ENCODE data around the gene ZSWIM2.
"Not testable (repeated sequence)": the region's sequence is repeated elsewhere in the genome, so short reads cannot be mapped to it uniquely, and the experiment has no call there.

Gene ZSWIM2

DNA sequence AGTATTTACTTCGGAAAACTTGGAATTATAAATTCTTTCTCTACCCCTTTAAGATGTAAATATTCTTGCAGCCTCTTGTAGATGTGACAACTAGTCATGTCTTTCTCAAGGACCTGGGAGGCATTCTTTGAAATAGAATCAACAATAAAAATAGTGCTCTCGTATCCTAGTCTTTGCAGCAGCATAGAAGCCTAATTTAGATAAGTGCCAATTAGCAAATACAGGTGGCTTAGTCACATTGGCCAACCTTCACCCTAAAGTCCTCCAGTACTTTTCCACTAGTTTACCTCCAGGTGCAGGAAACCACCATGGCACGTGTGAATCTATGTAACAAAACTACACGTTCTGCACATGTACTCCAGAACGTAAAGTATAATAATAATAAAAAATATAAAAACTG is 3.5 kb upstream of the ZSWIM2 start:
- H3K9ac ChIP-seq (ENCODE audit: low read depth in 1 of 2, low read length in 2 of 2): no peak overlapping the region
- H3K9me3 ChIP-seq (ENCODE audit: control insufficient read depth in 1 of 2, low read length in 2 of 2): no peaks in the 10 kb centered on the region
- no peak overlapping the region for H3K4me3 ChIP-seq (ENCODE audit: low read depth in 1 of 2, low read length in 2 of 2)
- H3K36me3 ChIP-seq (ENCODE audit: control insufficient read depth in 1 of 2, insufficient read depth in 2 of 2, low read length in 2 of 2): no peaks in the 10 kb centered on the region
- H3K4me1 ChIP-seq (ENCODE audit: control insufficient read depth in 1 of 2, insufficient read depth in 2 of 2, low read length in 2 of 2): no peaks in the 10 kb centered on the region
- H3K27ac ChIP-seq (ENCODE audit: low read depth, low read length): no peak overlapping the region
- H3K27me3 ChIP-seq (ENCODE audit: control insufficient read depth in 1 of 2, insufficient read depth in 2 of 2, low read length in 2 of 2): peaks cover 0 to 3% of the 10 kb centered on the region in 2 donors

GRCh38 chr2:186842373-186842772 is 6.6 kb downstream of the ZSWIM2 start:
- Histone ChIP-seq H3K4me1 (ENCODE audit: control insufficient read depth in 1 of 2, insufficient read depth in 2 of 2, low read length in 2 of 2) (no peaks in the 10 kb centered on the region), H3K36me3 (ENCODE audit: control insufficient read depth in 1 of 2, insufficient read depth in 2 of 2, low read length in 2 of 2) (no peaks in the 10 kb centered on the region), H3K27ac (ENCODE audit: low read depth, low read length) (no peak overlapping the region), H3K9me3 (ENCODE audit: control insufficient read depth in 1 of 2, low read length in 2 of 2) (no peaks in the 10 kb centered on the region), H3K9ac (ENCODE audit: low read depth in 1 of 2, low read length in 2 of 2) (no peak overlapping the region), H3K27me3 (ENCODE audit: control insufficient read depth in 1 of 2, insufficient read depth in 2 of 2, low read length in 2 of 2) (no peaks in the 10 kb centered on the region), H3K4me3 (ENCODE audit: low read depth in 1 of 2, low read length in 2 of 2) (no peak overlapping the region)

- H3K9me3 ChIP-seq (ENCODE audit: control insufficient read depth in 1 of 2, low read length in 2 of 2): no peaks in the 10 kb centered on the region
- H3K9ac ChIP-seq (ENCODE audit: low read depth in 1 of 2, low read length in 2 of 2): no peak overlapping the region
- no peak overlapping the region for H3K27ac ChIP-seq (ENCODE audit: low read depth, low read length)
- H3K4me3 ChIP-seq (ENCODE audit: low read depth in 1 of 2, low read length in 2 of 2): no peak overlapping the region
- no peaks in the 10 kb centered on the region for H3K4me1 ChIP-seq (ENCODE audit: control insufficient read depth in 1 of 2, insufficient read depth in 2 of 2, low read length in 2 of 2)
- no peaks in the 10 kb centered on the region for H3K36me3 ChIP-seq (ENCODE audit: control insufficient read depth in 1 of 2, insufficient read depth in 2 of 2, low read length in 2 of 2)
- no peaks in the 10 kb centered on the region for H3K27me3 ChIP-seq (ENCODE audit: control insufficient read depth in 1 of 2, insufficient read depth in 2 of 2, low read length in 2 of 2)
These were observed 7.0 kb downstream of the ZSWIM2 start for GRCh38 chr2:186841940-186842339.

GRCh38 chr2:186835628-186836027 is 13.3 kb downstream of the ZSWIM2 start:
- no peak overlapping the region for H3K27ac ChIP-seq (ENCODE audit: low read depth, low read length)
- no peak overlapping the region for H3K9ac ChIP-seq (ENCODE audit: low read depth in 1 of 2, low read length in 2 of 2)
- no peaks in the 10 kb centered on the region for H3K27me3 ChIP-seq (ENCODE audit: control insufficient read depth in 1 of 2, insufficient read depth in 2 of 2, low read length in 2 of 2)
- H3K36me3 ChIP-seq (ENCODE audit: control insufficient read depth in 1 of 2, insufficient read depth in 2 of 2, low read length in 2 of 2): no peaks in the 10 kb centered on the region
- H3K9me3 ChIP-seq (ENCODE audit: control insufficient read depth in 1 of 2, low read length in 2 of 2): no peaks in the 10 kb centered on the region
- no peak overlapping the region for H3K4me3 ChIP-seq (ENCODE audit: low read depth in 1 of 2, low read length in 2 of 2)
- no peaks in the 10 kb centered on the region for H3K4me1 ChIP-seq (ENCODE audit: control insufficient read depth in 1 of 2, insufficient read depth in 2 of 2, low read length in 2 of 2)

GRCh38 chr2:186827862-186828492 is 21.0 kb downstream of the ZSWIM2 start:
- Histone ChIP-seq H3K9me3 (ENCODE audit: control insufficient read depth in 1 of 2, low read length in 2 of 2) (no peaks in the 10 kb centered on the region), H3K4me1 (ENCODE audit: control insufficient read depth in 1 of 2, insufficient read depth in 2 of 2, low read length in 2 of 2) (no peaks in the 10 kb centered on the region), H3K9ac (ENCODE audit: low read depth in 1 of 2, low read length in 2 of 2) (no peak overlapping the region), H3K4me3 (ENCODE audit: low read depth in 1 of 2, low read length in 2 of 2) (no peak overlapping the region), H3K27me3 (ENCODE audit: control insufficient read depth in 1 of 2, insufficient read depth in 2 of 2, low read length in 2 of 2) (no peaks in the 10 kb centered on the region), H3K27ac (ENCODE audit: low read depth, low read length) (no peak overlapping the region), H3K36me3 (ENCODE audit: control insufficient read depth in 1 of 2, insufficient read depth in 2 of 2, low read length in 2 of 2) (no peaks in the 10 kb centered on the region)

DNA sequence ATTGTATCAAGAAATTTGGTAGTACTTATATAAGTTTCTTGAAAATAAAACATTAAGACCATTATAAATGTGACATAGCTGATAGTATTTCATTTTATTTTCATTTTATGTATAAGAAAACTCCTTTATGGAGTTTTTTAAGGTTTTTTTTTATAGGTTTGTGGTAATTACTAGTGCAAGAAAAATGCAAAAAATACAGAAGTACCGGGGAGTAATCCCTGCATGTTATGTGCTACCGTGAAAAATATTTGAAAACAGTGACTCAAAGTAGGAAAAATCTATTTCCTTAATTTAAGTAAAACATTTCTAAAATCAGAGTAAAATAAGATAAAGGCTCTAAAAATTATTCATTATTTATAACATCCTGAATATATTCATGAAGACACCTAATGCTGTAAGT is 21.6 kb downstream of the ZSWIM2 start:
- Histone ChIP-seq H3K27me3 (ENCODE audit: control insufficient read depth in 1 of 2, insufficient read depth in 2 of 2, low read length in 2 of 2) (no peaks in the 10 kb centered on the region), H3K9ac (ENCODE audit: low read depth in 1 of 2, low read length in 2 of 2) (no peak overlapping the region), H3K9me3 (ENCODE audit: control insufficient read depth in 1 of 2, low read length in 2 of 2) (no peaks in the 10 kb centered on the region), H3K4me1 (ENCODE audit: control insufficient read depth in 1 of 2, insufficient read depth in 2 of 2, low read length in 2 of 2) (no peaks in the 10 kb centered on the region), H3K4me3 (ENCODE audit: low read depth in 1 of 2, low read length in 2 of 2) (no peak overlapping the region), H3K36me3 (ENCODE audit: control insufficient read depth in 1 of 2, insufficient read depth in 2 of 2, low read length in 2 of 2) (no peaks in the 10 kb centered on the region), H3K27ac (ENCODE audit: low read depth, low read length) (no peak overlapping the region)

DNA sequence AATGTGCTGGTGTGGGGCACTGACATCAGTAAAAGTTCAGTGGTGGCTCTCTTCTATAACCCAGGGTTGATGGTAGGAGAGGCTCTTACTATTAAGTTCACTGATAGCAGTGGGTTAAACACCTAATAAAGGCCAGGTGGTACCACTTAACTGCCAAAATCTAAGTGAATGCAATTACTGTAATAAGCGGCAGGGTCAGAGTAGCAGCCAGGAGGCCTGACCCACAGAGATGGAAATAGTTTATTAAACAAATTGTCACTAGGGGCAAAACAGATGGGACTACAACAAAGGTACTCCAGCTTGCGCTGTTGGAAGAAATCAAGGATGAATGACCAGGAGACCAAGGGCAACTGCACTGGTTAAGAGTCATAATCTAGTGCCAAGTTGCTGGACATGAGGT is 26.6 kb downstream of the ZSWIM2 start:
- Histone ChIP-seq H3K9ac (ENCODE audit: low read depth in 1 of 2, low read length in 2 of 2) (no peak overlapping the region), H3K4me3 (ENCODE audit: low read depth in 1 of 2, low read length in 2 of 2) (no peak overlapping the region), H3K27ac (ENCODE audit: low read depth, low read length) (no peak overlapping the region), H3K9me3 (ENCODE audit: control insufficient read depth in 1 of 2, low read length in 2 of 2) (no peaks in the 10 kb centered on the region), H3K27me3 (ENCODE audit: control insufficient read depth in 1 of 2, insufficient read depth in 2 of 2, low read length in 2 of 2) (no peaks in the 10 kb centered on the region), H3K36me3 (ENCODE audit: control insufficient read depth in 1 of 2, insufficient read depth in 2 of 2, low read length in 2 of 2) (no peaks in the 10 kb centered on the region), H3K4me1 (ENCODE audit: control insufficient read depth in 1 of 2, insufficient read depth in 2 of 2, low read length in 2 of 2) (no peaks in the 10 kb centered on the region)

GRCh38 chr2:186820303-186820702 is 28.7 kb downstream of the ZSWIM2 start:
- Histone ChIP-seq H3K9ac (ENCODE audit: low read depth in 1 of 2, low read length in 2 of 2) (no peak overlapping the region), H3K27me3 (ENCODE audit: control insufficient read depth in 1 of 2, insufficient read depth in 2 of 2, low read length in 2 of 2) (no peaks in the 10 kb centered on the region), H3K36me3 (ENCODE audit: control insufficient read depth in 1 of 2, insufficient read depth in 2 of 2, low read length in 2 of 2) (no peaks in the 10 kb centered on the region), H3K4me3 (ENCODE audit: low read depth in 1 of 2, low read length in 2 of 2) (no peak overlapping the region), H3K27ac (ENCODE audit: low read depth, low read length) (no peak overlapping the region), H3K9me3 (ENCODE audit: control insufficient read depth in 1 of 2, low read length in 2 of 2) (no peaks in the 10 kb centered on the region), H3K4me1 (ENCODE audit: control insufficient read depth in 1 of 2, insufficient read depth in 2 of 2, low read length in 2 of 2) (no peaks in the 10 kb centered on the region)

DNA sequence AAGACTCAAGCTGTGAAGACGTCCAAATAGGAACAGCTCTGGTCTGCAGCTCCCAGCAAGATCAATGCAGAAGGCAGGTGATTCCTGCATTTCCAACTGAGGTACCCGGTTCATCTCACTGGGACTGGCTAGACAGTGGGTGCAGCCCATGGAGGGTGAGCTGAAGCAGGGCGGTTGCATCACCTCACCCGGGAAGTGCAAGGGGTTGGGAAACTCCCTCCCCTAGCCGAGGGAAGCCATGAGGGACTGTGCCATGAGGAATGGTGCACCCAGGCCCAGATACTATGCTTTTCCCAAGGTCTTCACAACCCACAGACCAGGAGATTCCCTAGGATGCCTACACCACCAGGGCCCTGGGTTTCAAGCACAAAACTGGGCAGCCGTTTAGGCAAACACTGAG is 37.2 kb downstream of the ZSWIM2 start:
- not testable (repeated sequence) for H3K9me3 ChIP-seq (ENCODE audit: control insufficient read depth in 1 of 2, low read length in 2 of 2); H3K4me1 ChIP-seq (ENCODE audit: control insufficient read depth in 1 of 2, insufficient read depth in 2 of 2, low read length in 2 of 2); H3K36me3 ChIP-seq (ENCODE audit: control insufficient read depth in 1 of 2, insufficient read depth in 2 of 2, low read length in 2 of 2); H3K27ac ChIP-seq (ENCODE audit: low read depth, low read length); H3K4me3 ChIP-seq (ENCODE audit: low read depth in 1 of 2, low read length in 2 of 2); H3K27me3 ChIP-seq (ENCODE audit: control insufficient read depth in 1 of 2, insufficient read depth in 2 of 2, low read length in 2 of 2); H3K9ac ChIP-seq (ENCODE audit: low read depth in 1 of 2, low read length in 2 of 2)

GRCh38 chr2:186806591-186806990 is 42.4 kb downstream of the ZSWIM2 start:
- no peaks in the 10 kb centered on the region for H3K36me3 ChIP-seq (ENCODE audit: control insufficient read depth in 1 of 2, insufficient read depth in 2 of 2, low read length in 2 of 2)
- no peak overlapping the region for H3K4me3 ChIP-seq (ENCODE audit: low read depth in 1 of 2, low read length in 2 of 2)

GRCh38 chr2:186798604-186799003 is 50.4 kb downstream of the ZSWIM2 start:
- not testable (repeated sequence) for H3K9ac ChIP-seq (ENCODE audit: low read depth in 1 of 2, low read length in 2 of 2); H3K36me3 ChIP-seq (ENCODE audit: control insufficient read depth in 1 of 2, insufficient read depth in 2 of 2, low read length in 2 of 2); H3K4me1 ChIP-seq (ENCODE audit: control insufficient read depth in 1 of 2, insufficient read depth in 2 of 2, low read length in 2 of 2); H3K27ac ChIP-seq (ENCODE audit: low read depth, low read length); H3K27me3 ChIP-seq (ENCODE audit: control insufficient read depth in 1 of 2, insufficient read depth in 2 of 2, low read length in 2 of 2); H3K9me3 ChIP-seq (ENCODE audit: control insufficient read depth in 1 of 2, low read length in 2 of 2); H3K4me3 ChIP-seq (ENCODE audit: low read depth in 1 of 2, low read length in 2 of 2)

More at GRCh38 chr2:186806591-186806990, 42.4 kb downstream of the ZSWIM2 start:
- peaks cover 0 to 6% of the 10 kb centered on the region in 2 donors for H3K9me3 ChIP-seq (ENCODE audit: control insufficient read depth in 1 of 2, low read length in 2 of 2)
- no peaks in the 10 kb centered on the region for H3K27me3 ChIP-seq (ENCODE audit: control insufficient read depth in 1 of 2, insufficient read depth in 2 of 2, low read length in 2 of 2)
- H3K4me1 ChIP-seq (ENCODE audit: control insufficient read depth in 1 of 2, insufficient read depth in 2 of 2, low read length in 2 of 2): no peaks in the 10 kb centered on the region
- no peak overlapping the region for H3K9ac ChIP-seq (ENCODE audit: low read depth in 1 of 2, low read length in 2 of 2)
- no peak overlapping the region for H3K27ac ChIP-seq (ENCODE audit: low read depth, low read length)

Data from duodenal mucosa (tissue), 2 donors.